K562 (cell line): ENCODE measurements around the gene ITGAE.

Experiments used
- BRCA1 ChIP-seq, 2 experiments: fragments of 450-650 bp in 1 of 2; sonication (generic) in 1 of 2; formaldehyde crosslinking in 1 of 2; IDR thresholded peaks; 2 replicates each; pipeline versions ENCODE4 v1.5.0 to v1.6.1; 2017 to 2020; ENCODE audit warnings: mild to moderate bottlenecking in 1 of 2, missing genetic modification reagents in 1 of 2
- CEBPB ChIP-seq: fragments of 450-650 bp; IDR thresholded peaks from 2 replicates; pipeline ENCODE4 v1.6.1; 2016; ENCODE audit warnings: missing genetic modification characterization, missing compliant biosample characterization
- E2F8 ChIP-seq: fragments of 450-650 bp; IDR thresholded peaks from 2 replicates; pipeline ENCODE4 v1.7.1; 2018; ENCODE audit warnings: mild to moderate bottlenecking, low read depth; ENCODE audit not compliant: partially characterized antibody
- GTF2F1 ChIP-seq: IDR thresholded peaks from 2 replicates; pipeline ENCODE4 v1.6.1; 2011; ENCODE audit warnings: low read depth, low read length, improper control_type of control experiment
- HDAC6 ChIP-seq: IDR thresholded peaks from 2 replicates; pipeline ENCODE4 v1.6.1; 2012; ENCODE audit warnings: low read depth, mild to moderate bottlenecking, control low read depth, inconsistent platforms, low read length, moderate library complexity
- MXI1 ChIP-seq: IDR thresholded peaks from 2 replicates; pipeline ENCODE4 v1.6.1; 2011; ENCODE audit warnings: low read depth, mild to moderate bottlenecking, improper control_type of control experiment, low read length
- POLR2G ChIP-seq: fragments of 200-400 bp; formaldehyde crosslinking; IDR thresholded peaks from 2 replicates; pipeline ENCODE4 v1.6.1; 2017; ENCODE audit warnings: low read depth, mild to moderate bottlenecking, antibody characterized with exemption, low read length, moderate library complexity
- SP1 ChIP-seq: sonication (generic); formaldehyde crosslinking; IDR thresholded peaks from 2 replicates; pipeline ENCODE4 v1.8.1; 2022; ENCODE audit warnings: mild to moderate bottlenecking, missing genetic modification reagents
- TAF1 ChIP-seq: IDR thresholded peaks from 2 replicates; pipeline ENCODE4 v1.6.1; 2011; ENCODE audit warnings: mild to moderate bottlenecking, low read length, moderate library complexity; ENCODE audit not compliant: insufficient read depth, control insufficient read depth, severe bottlenecking; ENCODE audit errors: extremely low read depth
- ZNF354B ChIP-seq: fragments of 250-450 bp; sonication (Bioruptor Pico); IDR thresholded peaks from 2 replicates; pipeline ENCODE4 v1.4.0; 2020
- ZNF431 ChIP-seq: sonication (generic); formaldehyde crosslinking; IDR thresholded peaks from 2 replicates; pipeline ENCODE4 v1.8.0; 2022; ENCODE audit warnings: mild to moderate bottlenecking, missing genetic modification reagents
- ZSCAN29 ChIP-seq: fragments of 450-650 bp; IDR thresholded peaks from 2 replicates; pipeline ENCODE4 v1.6.1; 2017
- TF ChIP-seq, protein P1 (sequence below), 3 experiments: IDR thresholded peaks in 2 of 3; conservative IDR thresholded peaks in 1 of 3; 2 replicates each; pipeline ENCODE4 v1.5.1; 2011 to 2012; ENCODE audit warnings: low read length in 3 of 3, mild to moderate bottlenecking in 3 of 3, control low read depth in 2 of 3, improper control_type of control experiment in 1 of 3, inconsistent platforms in 1 of 3, low read depth in 1 of 3, mixed read lengths in 1 of 3, moderate library complexity in 1 of 3; ENCODE audit not compliant: insufficient read depth in 2 of 3
- TF ChIP-seq, protein P2 (sequence below), 2 experiments: fragments of 200-800 bp in 1 of 2; sonication (Bioruptor generic) in 1 of 2; sonication (generic) in 1 of 2; formaldehyde crosslinking in 1 of 2; IDR thresholded peaks in 1 of 2; conservative IDR thresholded peaks in 1 of 2; 2 replicates each; pipeline versions ENCODE4 v1.5.0 to v1.6.1; 2016 to 2020; ENCODE audit warnings: missing compliant biosample characterization in 1 of 2, missing genetic modification characterization in 1 of 2, missing genetic modification reagents in 1 of 2

GRCh38 chr17:3796110-3796821 is 4.7 kb downstream of the ITGAE start:
- TF ChIP-seq ZSCAN29 (no peak), TAF1 (no peak), ZNF431 (CRISPR knock-in tag) (no peak), MXI1 (no peak), SP1 (no peak), POLR2G (no peak), CEBPB (tag) (no peak), HDAC6 (no peak), BRCA1 (IDR thresholded peaks at IDR 0.05) (no peak), BRCA1 (CRISPR knock-in tag; IDR thresholded peaks at IDR 0.05) (no peak), ZNF354B (CRISPR knock-in tag) (no peak), E2F8 (no peak), GTF2F1 (no peak)
- TF ChIP-seq, protein P1, sequence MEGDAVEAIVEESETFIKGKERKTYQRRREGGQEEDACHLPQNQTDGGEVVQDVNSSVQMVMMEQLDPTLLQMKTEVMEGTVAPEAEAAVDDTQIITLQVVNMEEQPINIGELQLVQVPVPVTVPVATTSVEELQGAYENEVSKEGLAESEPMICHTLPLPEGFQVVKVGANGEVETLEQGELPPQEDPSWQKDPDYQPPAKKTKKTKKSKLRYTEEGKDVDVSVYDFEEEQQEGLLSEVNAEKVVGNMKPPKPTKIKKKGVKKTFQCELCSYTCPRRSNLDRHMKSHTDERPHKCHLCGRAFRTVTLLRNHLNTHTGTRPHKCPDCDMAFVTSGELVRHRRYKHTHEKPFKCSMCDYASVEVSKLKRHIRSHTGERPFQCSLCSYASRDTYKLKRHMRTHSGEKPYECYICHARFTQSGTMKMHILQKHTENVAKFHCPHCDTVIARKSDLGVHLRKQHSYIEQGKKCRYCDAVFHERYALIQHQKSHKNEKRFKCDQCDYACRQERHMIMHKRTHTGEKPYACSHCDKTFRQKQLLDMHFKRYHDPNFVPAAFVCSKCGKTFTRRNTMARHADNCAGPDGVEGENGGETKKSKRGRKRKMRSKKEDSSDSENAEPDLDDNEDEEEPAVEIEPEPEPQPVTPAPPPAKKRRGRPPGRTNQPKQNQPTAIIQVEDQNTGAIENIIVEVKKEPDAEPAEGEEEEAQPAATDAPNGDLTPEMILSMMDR (IDR thresholded peaks at IDR 0.05 in 2 of 3, conservative IDR thresholded peaks at IDR 0.05 in 1 of 3; ENCODE audit: insufficient read depth in 2 of 3, low read depth in 1 of 3, low read length in 3 of 3): no peak
- TF ChIP-seq, protein P2, sequence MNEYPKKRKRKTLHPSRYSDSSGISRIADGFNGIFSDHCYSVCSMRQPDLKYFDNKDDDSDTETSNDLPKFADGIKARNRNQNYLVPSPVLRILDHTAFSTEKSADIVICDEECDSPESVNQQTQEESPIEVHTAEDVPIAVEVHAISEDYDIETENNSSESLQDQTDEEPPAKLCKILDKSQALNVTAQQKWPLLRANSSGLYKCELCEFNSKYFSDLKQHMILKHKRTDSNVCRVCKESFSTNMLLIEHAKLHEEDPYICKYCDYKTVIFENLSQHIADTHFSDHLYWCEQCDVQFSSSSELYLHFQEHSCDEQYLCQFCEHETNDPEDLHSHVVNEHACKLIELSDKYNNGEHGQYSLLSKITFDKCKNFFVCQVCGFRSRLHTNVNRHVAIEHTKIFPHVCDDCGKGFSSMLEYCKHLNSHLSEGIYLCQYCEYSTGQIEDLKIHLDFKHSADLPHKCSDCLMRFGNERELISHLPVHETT (CRISPR knock-in tag; conservative IDR thresholded peaks at IDR 0.05 in 1 of 2, IDR thresholded peaks at IDR 0.05 in 1 of 2): no peak
